HG02588 (cell line): ENCODE data around the gene LEFTY2.
"Not testable (repeated sequence)": the region's sequence is repeated elsewhere in the genome, so short reads cannot be mapped to it uniquely, and the experiment has no call there.

Source experiments
- ATAC-seq: cut with Tn5 transposase; IDR thresholded peaks from one replicate; pipeline ENCODE4 v1.9.1; 2021; ENCODE audit warnings: mild to moderate bottlenecking, moderate library complexity; ENCODE audit not compliant: unreplicated experiment

Gene LEFTY2, protein sequence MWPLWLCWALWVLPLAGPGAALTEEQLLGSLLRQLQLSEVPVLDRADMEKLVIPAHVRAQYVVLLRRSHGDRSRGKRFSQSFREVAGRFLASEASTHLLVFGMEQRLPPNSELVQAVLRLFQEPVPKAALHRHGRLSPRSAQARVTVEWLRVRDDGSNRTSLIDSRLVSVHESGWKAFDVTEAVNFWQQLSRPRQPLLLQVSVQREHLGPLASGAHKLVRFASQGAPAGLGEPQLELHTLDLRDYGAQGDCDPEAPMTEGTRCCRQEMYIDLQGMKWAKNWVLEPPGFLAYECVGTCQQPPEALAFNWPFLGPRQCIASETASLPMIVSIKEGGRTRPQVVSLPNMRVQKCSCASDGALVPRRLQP

GRCh38 chr1:225941187-225941941, at the start of gene LEFTY2:
Gene LEFTY2, minus strand, starts transcription at chr1:225941220. Its CDS starts 80 bp downstream, at chr1:225941140.
- no peak for ATAC-seq

DNA sequence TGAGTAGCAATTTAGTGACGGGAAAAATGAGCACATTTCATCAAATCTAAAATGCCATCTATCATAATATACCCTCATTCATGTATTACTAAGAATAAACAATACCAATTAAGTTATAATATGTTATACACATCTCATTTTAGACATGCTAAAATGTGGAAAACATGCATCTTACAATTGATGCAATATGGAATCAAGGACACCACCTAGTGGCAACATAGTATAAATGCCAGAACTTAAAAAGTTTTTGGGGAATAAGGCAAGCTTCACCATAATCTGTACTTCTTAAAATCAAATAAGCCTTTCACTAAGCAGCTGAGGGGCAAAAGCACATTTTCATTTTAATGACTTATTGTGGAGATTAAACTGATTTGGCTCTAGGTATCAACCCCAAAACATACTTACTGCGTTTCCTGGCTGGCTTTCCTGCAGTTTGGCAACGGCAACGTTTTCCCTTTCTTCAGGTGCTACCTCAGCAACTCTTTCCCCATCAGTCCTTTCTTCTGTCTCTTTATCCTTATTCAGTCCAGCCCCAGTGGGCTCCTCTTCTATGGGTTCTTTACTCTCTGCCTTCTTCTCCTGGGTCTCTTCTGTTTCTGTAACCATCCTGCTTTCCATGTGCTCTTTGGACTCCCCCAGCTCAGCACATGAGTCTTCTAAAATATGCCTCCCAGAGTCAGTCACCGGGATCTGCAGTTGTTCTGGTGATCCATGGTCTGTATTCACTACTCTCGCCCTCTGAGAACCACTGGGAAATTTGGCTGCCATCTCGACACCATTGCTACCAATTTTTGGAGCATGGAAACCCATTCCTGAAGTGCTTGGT, 46.7 kb upstream of the LEFTY2 start:
- ATAC-seq = no peak

- ATAC-seq = no peak
Measured at GRCh38 chr1:225981714-225982113, 40.7 kb upstream of the LEFTY2 start.

GRCh38 chr1:225980005-225980836, 39.2 kb upstream of the LEFTY2 start:
- no peak for ATAC-seq

DNA sequence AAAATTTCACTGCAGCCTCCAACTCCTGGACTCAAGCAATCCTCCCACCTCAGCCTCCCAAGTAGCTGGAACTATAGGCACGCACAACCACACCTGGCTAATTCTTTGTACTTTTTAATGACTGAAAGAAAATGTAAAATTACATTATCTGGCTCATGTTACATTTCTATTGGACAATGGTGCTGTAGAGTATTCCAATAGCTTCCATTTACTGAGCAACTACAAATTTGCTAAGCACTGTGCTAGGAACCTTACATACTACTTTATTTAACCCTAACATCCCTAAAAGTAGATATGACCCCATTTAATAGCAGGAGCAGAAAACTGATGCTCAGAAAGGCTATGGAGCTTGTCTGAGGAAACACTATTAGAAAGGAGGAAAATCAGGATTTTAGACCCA, 38.4 kb upstream of the LEFTY2 start:
- ATAC-seq = no peak

GRCh38 chr1:225977937-225978748, 37.1 kb upstream of the LEFTY2 start:
- ATAC-seq = peak; percentile 65

DNA sequence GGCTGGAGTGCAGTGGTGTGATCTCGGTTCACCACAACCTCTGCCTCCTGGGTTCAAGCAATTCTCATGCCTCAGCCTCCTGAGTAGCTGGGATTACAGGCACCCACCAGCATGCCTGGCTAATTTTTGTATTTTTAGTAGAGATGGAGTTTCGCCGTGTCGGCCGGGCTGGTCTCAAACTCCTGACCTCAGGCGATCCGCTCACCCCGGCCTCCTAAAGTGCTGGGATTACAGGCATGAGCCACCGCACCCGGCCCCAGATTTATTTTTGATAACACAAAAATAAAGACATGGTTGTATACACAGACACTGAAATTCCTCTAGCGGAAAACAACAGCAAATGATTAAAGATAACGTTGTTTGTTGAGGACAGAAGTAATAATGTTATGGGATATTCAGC, 34.1 kb upstream of the LEFTY2 start:
- ATAC-seq = not testable (repeated sequence)

- ATAC-seq = no peak
Measured at GRCh38 chr1:225974454-225974853, 33.4 kb upstream of the LEFTY2 start.

DNA sequence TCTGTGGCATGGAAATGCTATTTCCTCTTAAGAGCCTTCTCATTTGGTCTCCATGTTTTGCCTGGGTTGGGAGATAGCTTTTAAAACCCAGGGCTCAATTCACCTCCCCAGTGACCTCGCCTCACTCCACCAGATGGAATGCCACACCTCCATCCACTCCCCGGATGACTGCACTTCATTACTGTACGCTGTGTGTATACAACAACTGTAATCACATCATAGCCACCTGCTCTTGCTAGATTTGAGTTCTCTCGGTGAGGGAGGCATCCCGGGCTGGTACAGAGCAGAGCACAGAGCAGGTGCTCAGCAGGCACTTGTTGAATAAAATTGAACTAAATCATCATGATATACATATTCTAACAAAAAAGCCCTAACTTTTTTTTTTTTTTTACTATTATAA, 32.1 kb upstream of the LEFTY2 start:
- ATAC-seq = no peak

DNA sequence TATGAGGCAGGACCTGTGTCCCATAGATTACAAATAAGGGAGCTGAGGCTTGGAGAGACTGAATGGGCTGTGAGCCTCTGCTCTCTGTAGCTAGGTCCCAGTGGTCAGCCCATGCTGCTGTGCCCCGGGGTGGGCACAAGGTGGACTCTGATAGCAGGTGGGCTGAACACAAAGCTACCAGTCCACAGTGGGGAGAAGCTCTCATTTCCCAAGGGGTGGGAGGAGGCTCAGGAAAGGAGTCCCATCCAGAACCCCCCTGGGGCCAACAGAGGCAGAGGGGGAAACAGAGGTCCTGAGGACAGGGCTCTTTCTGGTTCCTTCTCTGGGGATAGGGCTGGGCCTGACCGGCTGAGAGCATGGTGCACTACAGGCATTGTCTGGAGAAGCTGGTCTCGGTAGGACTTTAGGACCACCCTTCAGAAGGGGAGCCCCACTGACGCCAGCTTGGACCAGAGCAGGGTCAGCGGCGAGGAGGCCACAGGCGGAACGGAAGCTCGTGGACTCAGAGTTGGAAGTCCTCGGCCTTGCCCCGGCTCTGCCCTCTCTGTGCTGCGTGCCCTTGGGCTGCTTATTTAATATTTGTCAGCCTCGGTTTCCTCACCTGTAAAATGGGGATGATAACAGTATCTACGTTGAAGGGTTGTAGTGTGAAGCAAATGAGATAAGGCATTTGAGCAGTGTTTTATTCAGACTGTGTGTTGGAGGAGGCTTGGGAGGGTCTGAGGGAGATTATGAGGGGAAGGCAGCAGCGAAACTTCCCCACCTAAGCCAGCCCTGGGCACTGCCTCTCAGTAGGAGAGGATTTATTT, 31.5 kb upstream of the LEFTY2 start:
- ATAC-seq = no peak

DNA sequence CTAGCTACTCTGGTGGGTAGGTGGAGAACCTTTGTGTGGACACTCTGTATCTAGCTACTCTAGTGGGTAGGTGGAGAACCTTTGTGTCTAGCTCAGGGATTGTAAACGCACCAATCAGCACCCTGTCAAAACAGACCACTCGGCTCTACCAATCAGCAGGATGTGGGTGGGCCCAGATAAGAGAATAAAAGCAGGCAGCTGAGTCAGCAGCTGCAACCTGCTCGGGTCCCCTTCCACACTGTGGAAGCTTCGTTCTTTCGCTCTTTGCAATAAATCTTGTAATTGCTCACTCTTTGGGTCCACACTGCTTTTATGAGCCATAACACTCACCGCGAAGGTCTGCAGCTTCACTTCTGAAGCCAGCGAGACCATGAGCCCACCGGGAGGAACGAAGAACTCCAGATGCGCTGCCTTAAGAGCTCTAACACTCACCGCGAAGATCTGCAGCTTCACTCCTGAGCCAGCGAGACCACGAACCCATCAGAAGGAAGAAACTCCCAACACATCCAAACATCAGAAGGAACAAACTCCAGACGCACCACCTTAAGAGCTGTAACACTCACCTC, 29.7 kb upstream of the LEFTY2 start:
- not testable (repeated sequence) for ATAC-seq

DNA sequence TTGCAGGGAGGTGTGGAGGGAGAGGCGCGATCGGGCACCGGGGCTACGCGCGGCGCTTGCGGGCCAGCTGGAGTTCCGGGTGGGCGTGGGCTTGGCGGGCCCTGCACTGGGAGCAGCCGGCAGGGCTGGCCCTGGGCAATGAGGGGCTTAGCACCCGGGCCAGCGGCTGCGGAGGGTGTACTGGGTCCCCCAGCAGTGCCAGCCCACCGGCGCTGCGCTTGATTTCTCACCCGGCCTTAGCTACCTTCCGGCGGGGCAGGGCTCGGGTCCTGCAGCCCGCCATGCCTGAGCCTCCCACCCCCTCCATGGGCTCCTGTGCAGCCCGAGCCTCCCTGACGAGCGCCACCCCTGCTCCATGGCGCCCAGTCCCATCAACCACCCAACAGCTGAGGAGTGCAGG, 28.7 kb upstream of the LEFTY2 start:
- ATAC-seq = not testable (repeated sequence)

DNA sequence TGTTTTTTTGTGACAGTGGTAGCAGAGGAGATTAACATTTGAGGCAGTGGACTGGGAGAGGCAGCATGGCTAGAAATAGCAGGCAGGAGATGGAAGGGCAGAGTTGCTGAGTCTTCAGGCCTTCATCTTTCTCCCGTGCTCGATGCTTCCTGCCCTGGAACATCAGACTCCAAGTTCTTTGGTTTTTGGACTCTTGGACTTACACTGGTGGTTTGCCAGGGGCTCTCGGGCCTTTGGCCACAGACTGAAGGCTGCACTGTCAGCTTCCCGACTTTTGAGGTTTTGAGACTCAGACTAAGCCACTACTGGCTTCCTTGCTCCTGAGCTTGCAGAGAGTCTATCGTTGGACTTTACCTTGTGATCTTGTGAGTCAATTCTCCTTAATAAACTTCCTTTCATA, 24.2 kb upstream of the LEFTY2 start:
- ATAC-seq = no peak

- ATAC-seq = no peak
Measured at GRCh38 chr1:225963735-225964530, 22.9 kb upstream of the LEFTY2 start.

GRCh38 chr1:225962440-225962975, 21.5 kb upstream of the LEFTY2 start:
- no peak for ATAC-seq

DNA sequence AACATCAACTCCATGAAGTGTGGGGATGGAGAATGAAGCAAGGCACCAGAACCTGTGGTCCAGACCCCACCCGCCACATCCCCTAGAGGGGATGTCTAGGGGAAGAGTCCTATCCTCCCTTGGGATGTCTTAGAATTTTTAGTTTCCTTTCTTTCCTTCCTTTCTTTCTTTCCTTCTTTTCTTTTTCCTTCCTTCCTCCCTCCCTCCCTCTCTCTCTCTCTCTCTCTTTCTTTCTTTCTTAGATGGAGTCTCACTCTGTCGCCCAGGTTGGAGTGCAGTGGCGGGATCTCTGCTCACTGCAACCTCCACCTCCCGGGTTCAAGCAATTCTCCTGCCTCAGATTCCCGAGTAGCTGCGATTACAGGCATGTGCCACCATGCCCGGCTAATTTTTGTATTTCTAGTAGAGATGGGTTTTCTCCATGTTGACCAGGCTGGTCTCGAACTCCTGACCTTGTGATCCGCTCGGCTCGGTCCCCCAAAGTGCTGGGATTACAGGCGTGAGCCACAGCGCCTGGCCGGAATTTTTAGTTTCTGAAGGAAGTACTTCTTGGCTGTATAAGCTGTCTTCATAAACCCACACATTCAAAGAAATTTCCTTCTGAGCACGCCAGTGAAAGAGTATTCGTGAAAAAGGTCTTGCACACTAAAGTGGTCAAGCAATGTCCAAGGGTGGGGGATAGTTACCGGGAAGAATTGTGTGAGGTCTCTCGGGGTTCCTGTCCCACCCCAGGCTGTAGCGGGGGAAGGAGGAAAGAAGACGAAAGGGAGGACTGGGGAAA, 20.8 kb upstream of the LEFTY2 start:
- no peak for ATAC-seq

GRCh38 chr1:225958041-225958440, 17.0 kb upstream of the LEFTY2 start:
- ATAC-seq = no peak
